D721Med (cell line): ENCODE measurements around the gene HNRNPA3.
"Not testable (repeated sequence)": the region's sequence is repeated elsewhere in the genome, so short reads cannot be mapped to it uniquely, and the experiment has no call there.

Source experiments
- DNase-seq: peaks from one replicate; pipeline ENCODE4 v3.0.0; 2011; ENCODE audit warnings: low spot score; ENCODE audit not compliant: insufficient read length
- FAIRE-seq: peaks from 2 replicates; lab custom pipeline; 2011; peaks lifted over from hg19 to GRCh38; lab: Jason Lieb, UNC
- TF ChIP-seq, protein P1 (sequence below): IDR thresholded peaks from 2 replicates; pipeline ENCODE4 v1.5.1; 2012; ENCODE audit warnings: mild to moderate bottlenecking, control low read depth; ENCODE audit not compliant: insufficient read depth; ENCODE audit errors: missing control alignments

Gene HNRNPA3

GRCh38 chr2:177244244-177244771 is 31.7 kb downstream of the HNRNPA3 start:
- TF ChIP-seq, protein P1, sequence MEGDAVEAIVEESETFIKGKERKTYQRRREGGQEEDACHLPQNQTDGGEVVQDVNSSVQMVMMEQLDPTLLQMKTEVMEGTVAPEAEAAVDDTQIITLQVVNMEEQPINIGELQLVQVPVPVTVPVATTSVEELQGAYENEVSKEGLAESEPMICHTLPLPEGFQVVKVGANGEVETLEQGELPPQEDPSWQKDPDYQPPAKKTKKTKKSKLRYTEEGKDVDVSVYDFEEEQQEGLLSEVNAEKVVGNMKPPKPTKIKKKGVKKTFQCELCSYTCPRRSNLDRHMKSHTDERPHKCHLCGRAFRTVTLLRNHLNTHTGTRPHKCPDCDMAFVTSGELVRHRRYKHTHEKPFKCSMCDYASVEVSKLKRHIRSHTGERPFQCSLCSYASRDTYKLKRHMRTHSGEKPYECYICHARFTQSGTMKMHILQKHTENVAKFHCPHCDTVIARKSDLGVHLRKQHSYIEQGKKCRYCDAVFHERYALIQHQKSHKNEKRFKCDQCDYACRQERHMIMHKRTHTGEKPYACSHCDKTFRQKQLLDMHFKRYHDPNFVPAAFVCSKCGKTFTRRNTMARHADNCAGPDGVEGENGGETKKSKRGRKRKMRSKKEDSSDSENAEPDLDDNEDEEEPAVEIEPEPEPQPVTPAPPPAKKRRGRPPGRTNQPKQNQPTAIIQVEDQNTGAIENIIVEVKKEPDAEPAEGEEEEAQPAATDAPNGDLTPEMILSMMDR: no peak
- FAIRE-seq (no peak), DNase-seq (no peak)

GRCh38 chr2:177245010-177245422 is 32.4 kb downstream of the HNRNPA3 start:
- TF ChIP-seq, protein P1: no peak
- no peak for FAIRE-seq
- DNase-seq: no peak

DNA sequence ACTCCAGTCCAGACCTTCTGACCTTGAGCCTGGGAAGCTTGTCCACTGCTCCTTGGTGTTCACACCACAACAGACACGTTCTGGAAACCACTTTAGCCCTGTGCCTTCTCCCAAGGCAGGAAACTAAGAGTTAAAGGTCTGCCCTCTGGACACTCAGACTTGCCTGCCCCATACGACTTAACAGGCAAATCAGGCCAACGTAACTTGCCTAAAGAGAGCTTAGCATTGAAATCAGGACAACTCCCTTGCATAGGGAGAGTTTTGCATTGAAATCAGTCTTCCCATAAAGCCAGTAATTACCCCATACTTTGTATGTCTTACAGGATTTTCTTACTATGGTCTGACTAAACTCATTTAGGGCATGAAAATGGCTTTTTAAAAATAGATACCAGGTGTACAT is 33.4 kb downstream of the HNRNPA3 start:
- TF ChIP-seq, protein P1: no peak
- no peak for FAIRE-seq

GRCh38 chr2:177246523-177247030 is 34.0 kb downstream of the HNRNPA3 start:
- not testable (repeated sequence) for FAIRE-seq, DNase-seq

More for the DNA sequence above, 33.4 kb downstream of the HNRNPA3 start:
- no peak for DNase-seq

DNA sequence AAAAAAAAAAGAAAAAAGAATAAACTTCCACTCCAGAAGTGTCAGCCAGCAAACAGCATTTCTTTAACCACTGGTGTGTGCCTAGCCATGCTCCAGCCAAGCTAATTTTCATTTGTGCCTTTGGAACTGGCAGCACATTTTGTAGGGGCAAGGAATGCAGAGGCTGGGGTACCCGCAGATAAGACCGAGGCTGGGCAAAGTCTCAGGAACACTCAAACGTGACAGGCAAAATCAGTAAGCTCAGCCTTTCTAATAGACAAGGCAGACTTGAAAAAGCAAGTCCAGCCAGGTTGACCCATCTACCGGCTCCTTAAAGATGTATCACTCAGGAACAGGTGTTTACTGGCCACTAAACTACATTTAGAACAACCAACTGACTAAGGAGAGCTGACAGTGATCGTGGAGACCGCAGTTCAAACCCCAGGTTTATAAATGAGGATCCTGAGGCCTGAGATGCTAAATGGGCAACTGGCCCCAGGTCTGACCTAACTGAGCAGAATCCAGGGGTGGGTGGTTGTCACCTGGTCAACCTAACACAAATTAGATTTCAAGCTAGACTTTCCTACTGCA is 35.2 kb downstream of the HNRNPA3 start:
- no peak for DNase-seq
- no peak for FAIRE-seq
- TF ChIP-seq, protein P1: no peak

GRCh38 chr2:177249038-177249437 is 36.4 kb downstream of the HNRNPA3 start:
- DNase-seq: no peak
- TF ChIP-seq, protein P1: no peak
- FAIRE-seq: no peak

DNA sequence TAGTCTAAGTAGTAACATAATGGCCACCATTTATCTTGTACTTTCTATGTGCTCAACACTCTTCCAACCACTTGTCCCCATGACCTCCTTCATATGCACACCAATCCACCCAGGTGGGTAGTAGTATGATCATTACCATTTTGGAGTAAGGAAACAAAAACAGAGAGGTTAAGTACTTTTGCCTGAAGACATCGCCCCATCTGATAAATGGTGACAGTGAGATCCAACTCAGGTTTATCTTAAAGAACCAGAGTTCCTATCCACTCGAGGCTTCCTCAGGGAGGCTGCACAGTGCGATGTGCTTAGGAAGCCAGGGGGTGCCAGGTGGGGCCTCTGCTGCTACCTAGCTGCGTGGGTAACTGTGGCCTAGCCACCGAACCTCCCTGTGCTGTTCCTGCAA is 37.9 kb downstream of the HNRNPA3 start:
- TF ChIP-seq, protein P1: no peak
- DNase-seq (no peak), FAIRE-seq (no peak)
